Gastrocnemius medialis (tissue), 4 donors: ENCODE measurements around the gene FARP1. TPM values are rescaled to one million over a fixed set of nuclear protein-coding genes. Genes with fewer than 3 reads are reported as not detected.
"Not testable (repeated sequence)": the region's sequence is repeated elsewhere in the genome, so short reads cannot be mapped to it uniquely, and the experiment has no call there.

ENCODE experiments used
- ATAC-seq, 2 donors: fragments of 150-250 bp; one replicate each; pipeline ENCODE4 v1.9.1; 2016
- DNase-seq, 2 donors: peaks; one replicate each; pipeline ENCODE4 v3.0.0-alpha.2; 2019
- H3K27ac ChIP-seq, 4 donors: fragments of 200-600 bp; sonication (generic); 1 replicate in 1 of 4; 2 replicates in 3 of 4; pipeline ENCODE4 v1.5.1; 2016 to 2018; ENCODE audit warnings: mild to moderate bottlenecking in 2 of 4, moderate library complexity in 1 of 4
- H3K27me3 ChIP-seq, 3 donors: fragments of 200-600 bp; sonication (generic) in 2 of 3; 1 replicate in 1 of 3; 2 replicates in 2 of 3; pipeline versions ENCODE4 v1.5.1 to v1.6.0; 2016 to 2019; ENCODE audit warnings: mild to moderate bottlenecking in 1 of 3, moderate library complexity in 1 of 3
- H3K36me3 ChIP-seq, 2 donors: fragments of 200-600 bp; sonication (generic) in 1 of 2; one replicate each; pipeline ENCODE4 v1.5.1; 2017 to 2018
- H3K4me1 ChIP-seq, 2 donors: fragments of 200-600 bp; sonication (generic) in 1 of 2; one replicate each; pipeline ENCODE4 v1.5.1; 2016 to 2017; ENCODE audit warnings: mild to moderate bottlenecking in 2 of 2
- H3K4me3 ChIP-seq, 4 donors: fragments of 200-600 bp; sonication (generic) in 3 of 4; 1 replicate in 1 of 4; 2 replicates in 3 of 4; pipeline ENCODE4 v1.5.1; 2016 to 2019; ENCODE audit warnings: mild to moderate bottlenecking in 2 of 4
- H3K9me3 ChIP-seq, 3 donors: fragments of 200-600 bp; sonication (generic) in 2 of 3; 1 replicate in 1 of 3; 2 replicates in 2 of 3; pipeline ENCODE4 v1.5.1; 2016 to 2019
- CTCF ChIP-seq, 5 experiments: fragments of 450-650 bp in 3 of 5; fragments of 200-600 bp in 2 of 5; sonication (generic) in 2 of 5; IDR thresholded peaks in 4 of 5; conservative IDR thresholded peaks in 1 of 5; 1 replicate in 4 of 5; 2 replicates in 1 of 5; pipeline ENCODE4 v1.5.1; 2016 to 2019; ENCODE audit warnings: antibody characterized with exemption in 5 of 5, mild to moderate bottlenecking in 3 of 5, moderate library complexity in 3 of 5
- POLR2A ChIP-seq, 2 donors: fragments of 450-650 bp; IDR thresholded peaks; one replicate each; pipeline ENCODE4 v1.6.1; 2017; ENCODE audit warnings: antibody characterized with exemption in 2 of 2, mild to moderate bottlenecking in 2 of 2, moderate library complexity in 2 of 2
- in situ Hi-C, 4 donors: fragments of 200-750 bp; cut with MboI; loops; one replicate each; pipeline versions ENCODE4 v1.15.0 to v1.8.0; 2017; ENCODE audit warnings: low sequenced_read_pairs in 4 of 4
- intact Hi-C: fragments of 100-400 bp; cut with DNase I; formaldehyde crosslinking; loops from one replicate; pipeline ENCODE4 v1.15.1; 2023; ENCODE audit warnings: low total_unique reads
- total RNA-seq, 4 donors: library from RNA; depleted of rRNA; stranded (reverse); fragments of >200 nt; gene quantifications; one replicate each; pipeline versions ENCODE4 v1.1.0 to v1.2.3, GENCODE V29; 2016

The FARP1 gene
- total RNA-seq, 4 donors from 2014 or later: 3.5 to 9.8 (median 4.9) TPM

- intact Hi-C loops (no loop called here), in situ Hi-C loops (no loop called here)
- H3K27me3 ChIP-seq: no peaks in the 10 kb centered on the region
- no peak for DNase-seq
- H3K4me3 ChIP-seq: no peak overlapping the region
- TF ChIP-seq POLR2A (IDR thresholded peaks at IDR 0.05) (no peak), CTCF (IDR thresholded peaks at IDR 0.05 in 4 of 5, conservative IDR thresholded peaks at IDR 0.05 in 1 of 5) (no peak)
- no peak overlapping the region for H3K27ac ChIP-seq
- no peaks in the 10 kb centered on the region for H3K36me3 ChIP-seq
- no peaks in the 10 kb centered on the region for H3K9me3 ChIP-seq
- peaks cover 8 to 9% of the 10 kb centered on the region in 2 donors for H3K4me1 ChIP-seq
- ATAC-seq: no peak
Measured at GRCh38 chr13:98366443-98366842, 223.5 kb downstream of the FARP1 start.

- Histone ChIP-seq H3K27ac (no peak overlapping the region), H3K36me3 (no peaks in the 10 kb centered on the region), H3K4me1 (peaks cover 10 to 13% of the 10 kb centered on the region in 2 donors), H3K27me3 (no peaks in the 10 kb centered on the region), H3K9me3 (no peaks in the 10 kb centered on the region), H3K4me3 (no peak overlapping the region)
- TF ChIP-seq CTCF (IDR thresholded peaks at IDR 0.05 in 4 of 5, conservative IDR thresholded peaks at IDR 0.05 in 1 of 5): no peak
- TF ChIP-seq POLR2A (IDR thresholded peaks at IDR 0.05): no peak
- DNase-seq (no peak), ATAC-seq (no peak)
- in situ Hi-C loops: no loop called here
- intact Hi-C loops: no loop called here
Measured at GRCh38 chr13:98366959-98367358, 224.1 kb downstream of the FARP1 start.

GRCh38 chr13:98368019-98368418 lies 225.1 kb downstream of the FARP1 start:
- Histone ChIP-seq H3K4me3 (no peak overlapping the region), H3K9me3 (no peaks in the 10 kb centered on the region), H3K4me1 (peaks cover 15 to 19% of the 10 kb centered on the region in 2 donors), H3K27me3 (no peaks in the 10 kb centered on the region), H3K27ac (no peak overlapping the region), H3K36me3 (no peaks in the 10 kb centered on the region)
- ATAC-seq: no peak
- DNase-seq: no peak
- in situ Hi-C loops: no loop called here
- intact Hi-C loops: no loop called here
- TF ChIP-seq POLR2A (IDR thresholded peaks at IDR 0.05) (no peak), CTCF (IDR thresholded peaks at IDR 0.05 in 4 of 5, conservative IDR thresholded peaks at IDR 0.05 in 1 of 5) (no peak)

DNA sequence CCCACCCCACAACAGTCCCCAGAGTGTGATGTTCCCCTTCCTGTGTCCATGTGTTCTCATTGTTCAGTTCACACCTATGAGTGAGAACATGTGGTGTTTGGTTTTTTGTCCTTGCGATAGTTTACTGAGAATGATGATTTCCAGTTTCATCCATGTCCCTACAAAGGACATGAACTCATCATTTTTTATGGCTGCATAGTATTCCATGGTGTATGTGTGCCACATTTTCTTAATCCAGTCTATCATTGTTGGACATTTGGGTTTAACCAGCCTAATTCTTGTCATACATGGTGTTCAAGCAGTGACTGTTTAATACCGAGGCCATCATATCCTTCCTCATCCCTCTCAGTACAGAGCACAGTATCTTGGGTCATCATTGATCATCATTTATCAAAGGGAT lies 226.6 kb downstream of the FARP1 start:
- H3K4me3 ChIP-seq, DNase-seq, H3K36me3 ChIP-seq, ATAC-seq, in situ Hi-C loops, H3K27me3 ChIP-seq, intact Hi-C loops, H3K27ac ChIP-seq, H3K9me3 ChIP-seq: not testable (repeated sequence)
- H3K4me1 ChIP-seq: peaks cover 15 to 19% of the 10 kb centered on the region in 2 donors

GRCh38 chr13:98370261-98370660 lies 227.4 kb downstream of the FARP1 start:
- H3K27ac ChIP-seq: no peak overlapping the region
- no peaks in the 10 kb centered on the region for H3K27me3 ChIP-seq
- in situ Hi-C loops: no loop called here
- peaks cover 15 to 19% of the 10 kb centered on the region in 2 donors for H3K4me1 ChIP-seq
- DNase-seq: no peak
- H3K9me3 ChIP-seq: no peaks in the 10 kb centered on the region
- no peak overlapping the region for H3K4me3 ChIP-seq
- intact Hi-C loops: loop anchor here (2.0 to 10.0 kb wide), 3 partner anchors 112 to 515 kb away; partner anchors contain the start of gene STK24
- no peak for ATAC-seq
- TF ChIP-seq POLR2A (IDR thresholded peaks at IDR 0.05) (no peak), CTCF (IDR thresholded peaks at IDR 0.05 in 4 of 5, conservative IDR thresholded peaks at IDR 0.05 in 1 of 5) (no peak)
- H3K36me3 ChIP-seq: no peaks in the 10 kb centered on the region
